ENCODE measurements around the gene ZNF267.
"Not testable (repeated sequence)": the region's sequence is repeated elsewhere in the genome, so short reads cannot be mapped to it uniquely, and the experiment has no call there.

Gene ZNF267

DNA sequence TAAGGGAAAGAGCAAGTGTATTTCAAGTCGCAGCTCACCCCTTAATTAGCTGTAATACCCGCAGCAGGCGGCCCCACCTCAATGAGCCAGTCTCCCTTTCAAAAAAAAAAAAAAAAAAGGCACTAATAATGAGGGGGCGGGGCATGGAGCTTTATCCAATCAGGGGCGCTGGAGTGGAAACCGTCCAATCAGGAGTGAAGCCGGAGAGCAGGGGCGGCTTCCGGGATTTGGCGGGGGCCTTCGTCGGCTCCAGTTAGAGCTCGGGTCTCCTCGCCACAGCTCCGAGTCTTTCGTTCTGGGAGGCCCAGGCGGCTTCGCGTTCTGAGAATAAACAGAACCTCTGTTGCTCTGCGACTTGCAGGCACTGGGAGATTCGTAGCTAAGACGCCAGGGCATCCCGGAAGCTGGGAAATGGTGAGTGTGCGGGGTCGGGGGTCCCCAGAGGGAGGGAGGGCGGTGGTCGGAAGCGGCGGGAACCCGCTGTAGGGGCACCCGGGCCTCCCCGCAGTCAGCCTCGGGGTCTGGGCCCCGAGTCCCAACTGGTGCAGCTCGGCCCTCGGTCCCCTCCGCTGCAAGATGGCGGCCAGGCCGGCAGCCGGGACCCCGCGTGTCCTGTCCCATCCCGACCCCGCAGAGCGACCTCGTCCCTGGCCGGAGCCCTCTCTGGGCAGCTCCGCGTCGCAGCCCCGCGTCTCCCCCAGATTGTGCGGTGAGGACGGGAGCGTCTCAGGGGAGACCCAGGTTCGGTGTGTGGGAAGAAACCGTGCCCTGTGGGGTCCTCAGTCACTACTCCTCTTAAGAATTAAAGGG is at the start of gene ZNF267:
Gene ZNF267, plus strand, starts transcription at position 252 of the 810 bp plus-strand sequence. Its CDS starts 160 bp downstream, at position 412.
- TF ChIP-seq, protein P1, sequence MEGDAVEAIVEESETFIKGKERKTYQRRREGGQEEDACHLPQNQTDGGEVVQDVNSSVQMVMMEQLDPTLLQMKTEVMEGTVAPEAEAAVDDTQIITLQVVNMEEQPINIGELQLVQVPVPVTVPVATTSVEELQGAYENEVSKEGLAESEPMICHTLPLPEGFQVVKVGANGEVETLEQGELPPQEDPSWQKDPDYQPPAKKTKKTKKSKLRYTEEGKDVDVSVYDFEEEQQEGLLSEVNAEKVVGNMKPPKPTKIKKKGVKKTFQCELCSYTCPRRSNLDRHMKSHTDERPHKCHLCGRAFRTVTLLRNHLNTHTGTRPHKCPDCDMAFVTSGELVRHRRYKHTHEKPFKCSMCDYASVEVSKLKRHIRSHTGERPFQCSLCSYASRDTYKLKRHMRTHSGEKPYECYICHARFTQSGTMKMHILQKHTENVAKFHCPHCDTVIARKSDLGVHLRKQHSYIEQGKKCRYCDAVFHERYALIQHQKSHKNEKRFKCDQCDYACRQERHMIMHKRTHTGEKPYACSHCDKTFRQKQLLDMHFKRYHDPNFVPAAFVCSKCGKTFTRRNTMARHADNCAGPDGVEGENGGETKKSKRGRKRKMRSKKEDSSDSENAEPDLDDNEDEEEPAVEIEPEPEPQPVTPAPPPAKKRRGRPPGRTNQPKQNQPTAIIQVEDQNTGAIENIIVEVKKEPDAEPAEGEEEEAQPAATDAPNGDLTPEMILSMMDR (IDR thresholded peaks at IDR 0.05; ENCODE audit: borderline replicate concordance, insufficient read depth, low read depth, low read length): no peak
- peak within 1 kb of the TSS; percentile 86 for H3K4me3 ChIP-seq (ENCODE audit: low read depth, low read length)

DNA sequence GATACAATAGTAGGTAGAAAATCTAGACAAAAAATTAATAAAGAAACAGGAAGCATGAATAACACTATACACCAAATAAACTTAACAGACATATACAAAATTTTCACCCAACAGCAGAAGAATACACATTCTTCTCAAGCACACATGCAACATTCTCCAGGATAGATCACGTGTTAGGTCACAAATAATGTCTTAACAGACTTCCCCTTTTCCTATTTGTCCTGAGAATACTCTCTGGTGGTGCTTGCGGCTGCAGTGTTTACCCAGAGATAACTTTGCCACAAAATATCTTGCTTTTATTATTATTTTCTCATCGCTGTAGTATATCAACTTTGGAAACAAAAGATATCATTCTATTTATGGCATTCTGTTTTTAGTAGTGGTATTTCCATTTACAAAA is 40.6 kb upstream of the ZNF267 start:
- TF ChIP-seq, protein P1 (IDR thresholded peaks at IDR 0.05; ENCODE audit: borderline replicate concordance, insufficient read depth, low read depth, low read length): no peak
- H3K4me3 ChIP-seq (ENCODE audit: low read depth, low read length): no peak overlapping the region

DNA sequence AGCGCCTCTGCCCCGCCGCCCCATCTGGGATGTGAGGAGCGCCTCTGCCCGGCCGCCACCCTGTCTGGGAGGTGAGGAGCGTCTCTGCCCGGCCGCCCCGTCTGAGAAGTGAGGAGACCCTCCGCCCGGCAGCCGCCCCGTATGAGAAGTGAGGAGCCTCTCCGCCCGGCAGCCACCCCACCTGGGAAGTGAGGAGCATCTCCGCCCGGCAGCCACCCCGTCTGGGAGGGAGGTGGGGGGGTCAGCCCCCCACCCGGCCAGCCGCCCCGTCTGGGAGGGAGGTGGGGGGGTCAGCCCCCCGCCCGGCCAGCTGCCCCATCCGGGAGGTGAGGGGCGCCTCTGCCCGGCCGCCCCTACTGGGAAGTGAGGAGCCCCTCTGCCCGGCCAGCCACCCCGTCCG is 37.2 kb upstream of the ZNF267 start:
- H3K4me3 ChIP-seq (ENCODE audit: low read depth, low read length): not testable (repeated sequence)

DNA sequence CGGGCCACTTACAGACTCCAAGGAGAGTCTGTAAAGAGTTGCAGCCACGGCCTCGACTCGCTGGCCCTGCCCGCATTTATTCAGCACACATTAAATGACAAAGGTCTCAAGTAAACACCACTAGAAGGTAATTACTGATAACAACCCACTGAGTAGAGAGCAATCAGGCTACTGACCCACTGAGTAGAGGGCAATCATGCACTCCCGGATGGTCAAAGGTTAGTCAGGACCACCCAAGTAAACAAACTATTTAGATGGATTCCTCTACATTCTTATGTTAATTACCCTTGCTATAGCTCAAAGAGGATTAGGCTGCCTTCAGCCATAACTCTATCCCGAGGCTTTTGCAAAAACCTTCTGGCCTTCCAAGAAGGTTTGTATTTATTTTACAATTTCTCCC is 30.7 kb upstream of the ZNF267 start:
- TF ChIP-seq, protein P1 (IDR thresholded peaks at IDR 0.05; ENCODE audit: borderline replicate concordance, insufficient read depth, low read depth, low read length): no peak
- no peak overlapping the region for H3K4me3 ChIP-seq (ENCODE audit: low read depth, low read length)

DNA sequence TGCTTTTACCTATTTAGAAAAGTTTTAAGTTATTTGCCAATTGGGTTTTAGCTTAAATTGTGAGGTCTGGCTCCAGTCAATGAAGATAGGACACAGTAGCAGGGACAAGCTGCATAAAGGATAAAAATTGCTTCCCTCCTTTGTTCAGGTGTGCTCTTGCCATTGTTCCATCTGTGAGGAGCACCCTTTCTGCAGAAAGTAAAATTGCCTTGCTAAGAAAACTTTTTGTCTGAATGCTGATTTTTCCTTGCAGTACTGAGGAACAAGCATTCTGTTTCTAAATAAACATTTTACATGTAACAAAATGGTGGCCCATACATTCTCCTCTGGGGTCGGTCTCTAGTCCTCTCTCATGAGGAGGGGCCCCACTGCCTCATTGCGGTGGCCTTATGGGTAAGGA is 25.0 kb upstream of the ZNF267 start:
- H3K4me3 ChIP-seq (ENCODE audit: low read depth, low read length): not testable (repeated sequence)

DNA sequence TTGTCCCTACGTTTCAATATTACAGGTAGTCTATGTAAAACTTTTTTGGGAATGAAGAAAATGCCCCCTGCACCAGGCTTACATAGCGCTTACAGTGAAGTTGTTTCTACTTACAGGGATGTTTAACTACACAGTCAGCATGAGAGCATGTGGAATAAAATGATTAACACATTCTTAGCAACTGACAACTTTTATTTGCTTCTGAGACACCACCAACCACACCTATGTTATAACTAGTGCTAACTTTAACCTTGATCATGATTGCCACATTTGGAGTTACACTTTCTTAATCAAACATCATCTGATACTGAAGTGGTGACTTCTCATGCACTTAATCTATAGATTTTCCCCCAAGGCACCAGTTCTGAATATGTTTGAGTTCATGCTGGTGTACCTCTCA is 20.3 kb upstream of the ZNF267 start:
- TF ChIP-seq, protein P1 (IDR thresholded peaks at IDR 0.05; ENCODE audit: borderline replicate concordance, insufficient read depth, low read depth, low read length): no peak

DNA sequence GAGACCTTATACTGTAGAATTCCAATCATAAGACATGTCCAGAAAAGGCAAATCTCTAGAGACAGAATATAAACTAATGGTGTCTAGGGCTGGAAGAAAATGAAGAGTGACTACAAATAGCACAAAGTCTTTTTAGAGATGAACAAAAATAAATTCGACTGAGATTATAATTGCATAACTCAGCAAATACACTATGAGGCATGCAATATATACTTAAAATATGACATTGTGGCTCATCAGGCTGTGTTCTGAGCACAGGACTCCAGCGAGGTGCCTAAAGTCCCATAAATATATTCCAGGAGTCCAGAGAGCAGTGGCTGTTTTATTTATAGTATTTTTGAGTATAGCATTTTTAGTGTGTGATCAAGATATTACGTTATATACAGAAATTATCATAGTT is 13.1 kb upstream of the ZNF267 start:
- TF ChIP-seq, protein P1 (IDR thresholded peaks at IDR 0.05; ENCODE audit: borderline replicate concordance, insufficient read depth, low read depth, low read length): no peak
- no peak overlapping the region for H3K4me3 ChIP-seq (ENCODE audit: low read depth, low read length)

More for the DNA sequence above, 20.3 kb upstream of the ZNF267 start:
- H3K4me3 ChIP-seq (ENCODE audit: low read depth, low read length): no peak overlapping the region

DNA sequence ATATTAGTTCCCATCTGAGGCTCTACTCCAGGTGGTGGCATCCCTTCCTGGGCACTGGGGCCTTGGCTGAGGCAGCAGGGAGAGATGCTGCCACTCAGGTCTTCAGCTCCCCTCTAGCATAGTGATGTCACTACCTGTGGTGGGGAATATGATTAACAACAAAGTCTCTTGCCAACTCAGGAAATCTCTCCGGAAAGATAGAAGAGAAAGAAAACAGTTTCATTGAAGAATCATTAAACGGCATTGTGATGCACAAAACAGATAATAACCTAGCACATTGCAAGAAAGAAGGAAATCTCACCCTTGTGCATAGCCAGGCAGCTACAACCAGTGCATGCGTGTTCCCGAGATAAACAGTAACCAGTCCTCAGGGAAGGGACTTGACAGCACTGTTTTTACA is 12.2 kb upstream of the ZNF267 start:
- TF ChIP-seq, protein P1 (IDR thresholded peaks at IDR 0.05; ENCODE audit: borderline replicate concordance, insufficient read depth, low read depth, low read length): no peak

More for the DNA sequence above, 12.2 kb upstream of the ZNF267 start:
- no peak overlapping the region for H3K4me3 ChIP-seq (ENCODE audit: low read depth, low read length)

Measured in GM12875 (cell line).